Progenitor cell of endocrine pancreas (in vitro differentiated cells): ENCODE data around the gene ETFA. TPM values are rescaled to one million over a fixed set of nuclear protein-coding genes. Genes with fewer than 3 reads are reported as not detected.

Source experiments
- DNase-seq: peaks from one replicate; pipeline ENCODE4 v3.0.0; 2021; ENCODE audit warnings: low spot score; ENCODE audit not compliant: unreplicated experiment
- H3K27ac Mint-ChIP-seq: 2 replicates; pipeline ENCODE4 v1.8.0; 2021; ENCODE audit warnings: mild to moderate bottlenecking, moderate library complexity, mixed read lengths
- H3K27me3 Mint-ChIP-seq: 2 replicates; pipeline ENCODE4 v1.8.0; 2021; ENCODE audit warnings: mixed read lengths
- H3K36me3 Mint-ChIP-seq: 2 replicates; pipeline ENCODE4 v1.8.0; 2022; ENCODE audit warnings: mixed read lengths; ENCODE audit not compliant: insufficient read depth
- H3K4me1 Mint-ChIP-seq: 2 replicates; pipeline ENCODE4 v1.8.0; 2021; ENCODE audit warnings: low read depth, mixed read lengths
- H3K4me3 Mint-ChIP-seq: 2 replicates; pipeline ENCODE4 v1.8.0; 2021; ENCODE audit warnings: low read depth, mild to moderate bottlenecking, moderate library complexity, mixed read lengths
- H3K9me3 Mint-ChIP-seq: 2 replicates; pipeline ENCODE4 v1.8.0; 2021; ENCODE audit warnings: low read depth, mixed read lengths
- total RNA-seq: library from RNA; stranded (reverse); gene quantifications from 2 replicates; pipeline ENCODE4 v1.2.1, GENCODE V29; 2021
- TF ChIP-seq, protein P1 (sequence below): fragments of 200-600 bp; sonication (generic); IDR thresholded peaks from one replicate; pipeline ENCODE4 v1.5.0; 2021; ENCODE audit warnings: antibody characterized with exemption, mild to moderate bottlenecking; ENCODE audit not compliant: unreplicated experiment

ETFA gene
- total RNA-seq, 1 donor from 2014 or later, result 105 TPM

DNA sequence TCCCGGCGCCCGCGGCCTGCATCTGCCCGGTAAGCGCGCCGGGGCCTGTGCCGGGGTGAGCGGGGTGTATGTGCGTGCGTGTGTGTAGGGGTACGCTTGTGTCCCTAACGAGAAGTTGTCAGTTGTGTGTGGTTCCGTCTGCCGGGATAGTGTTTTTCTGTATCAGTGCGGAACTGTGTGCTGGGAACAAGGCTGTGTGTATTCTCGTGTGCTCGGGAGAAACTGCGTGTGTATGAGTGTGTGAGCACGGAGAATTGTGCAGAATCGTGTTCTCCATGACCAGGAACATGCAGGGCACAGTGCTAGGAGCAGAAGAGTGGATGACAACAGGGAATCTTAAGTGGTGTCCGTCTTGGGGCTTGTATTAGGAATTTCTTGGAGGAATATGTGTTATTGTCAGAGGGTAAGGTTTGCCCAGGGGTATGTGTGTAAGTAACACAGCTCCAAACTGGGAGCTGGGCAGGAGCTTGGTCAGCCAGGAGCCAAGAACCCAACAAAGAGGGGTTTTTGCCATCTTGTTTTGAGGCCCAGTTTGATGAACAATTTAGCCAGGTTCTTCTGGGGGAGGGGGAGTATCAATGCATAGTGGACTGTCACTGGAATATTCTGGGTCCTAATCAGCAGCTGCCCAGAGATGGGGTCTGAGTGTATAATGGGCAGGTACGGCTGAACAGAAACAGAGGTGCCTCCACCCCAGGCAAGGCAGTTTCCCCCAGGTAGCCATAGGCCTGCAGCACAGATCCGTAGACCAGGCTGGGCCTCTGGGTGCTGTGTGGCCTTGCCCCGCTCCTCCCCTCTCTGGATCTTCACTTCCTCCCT is 27.4 kb upstream of the ETFA start:
- H3K36me3 Mint-ChIP-seq, result no peaks in the 10 kb centered on the region
- no peak overlapping the region for H3K4me3 Mint-ChIP-seq
- H3K4me1 Mint-ChIP-seq, result peaks cover 28% of the 10 kb centered on the region
- DNase-seq, result no peak
- H3K27me3 Mint-ChIP-seq, result peaks cover 87% of the 10 kb centered on the region
- H3K9me3 Mint-ChIP-seq, result no peaks in the 10 kb centered on the region
- TF ChIP-seq, protein P1, sequence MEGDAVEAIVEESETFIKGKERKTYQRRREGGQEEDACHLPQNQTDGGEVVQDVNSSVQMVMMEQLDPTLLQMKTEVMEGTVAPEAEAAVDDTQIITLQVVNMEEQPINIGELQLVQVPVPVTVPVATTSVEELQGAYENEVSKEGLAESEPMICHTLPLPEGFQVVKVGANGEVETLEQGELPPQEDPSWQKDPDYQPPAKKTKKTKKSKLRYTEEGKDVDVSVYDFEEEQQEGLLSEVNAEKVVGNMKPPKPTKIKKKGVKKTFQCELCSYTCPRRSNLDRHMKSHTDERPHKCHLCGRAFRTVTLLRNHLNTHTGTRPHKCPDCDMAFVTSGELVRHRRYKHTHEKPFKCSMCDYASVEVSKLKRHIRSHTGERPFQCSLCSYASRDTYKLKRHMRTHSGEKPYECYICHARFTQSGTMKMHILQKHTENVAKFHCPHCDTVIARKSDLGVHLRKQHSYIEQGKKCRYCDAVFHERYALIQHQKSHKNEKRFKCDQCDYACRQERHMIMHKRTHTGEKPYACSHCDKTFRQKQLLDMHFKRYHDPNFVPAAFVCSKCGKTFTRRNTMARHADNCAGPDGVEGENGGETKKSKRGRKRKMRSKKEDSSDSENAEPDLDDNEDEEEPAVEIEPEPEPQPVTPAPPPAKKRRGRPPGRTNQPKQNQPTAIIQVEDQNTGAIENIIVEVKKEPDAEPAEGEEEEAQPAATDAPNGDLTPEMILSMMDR, result no peak
- H3K27ac Mint-ChIP-seq, result no peak overlapping the region

DNA sequence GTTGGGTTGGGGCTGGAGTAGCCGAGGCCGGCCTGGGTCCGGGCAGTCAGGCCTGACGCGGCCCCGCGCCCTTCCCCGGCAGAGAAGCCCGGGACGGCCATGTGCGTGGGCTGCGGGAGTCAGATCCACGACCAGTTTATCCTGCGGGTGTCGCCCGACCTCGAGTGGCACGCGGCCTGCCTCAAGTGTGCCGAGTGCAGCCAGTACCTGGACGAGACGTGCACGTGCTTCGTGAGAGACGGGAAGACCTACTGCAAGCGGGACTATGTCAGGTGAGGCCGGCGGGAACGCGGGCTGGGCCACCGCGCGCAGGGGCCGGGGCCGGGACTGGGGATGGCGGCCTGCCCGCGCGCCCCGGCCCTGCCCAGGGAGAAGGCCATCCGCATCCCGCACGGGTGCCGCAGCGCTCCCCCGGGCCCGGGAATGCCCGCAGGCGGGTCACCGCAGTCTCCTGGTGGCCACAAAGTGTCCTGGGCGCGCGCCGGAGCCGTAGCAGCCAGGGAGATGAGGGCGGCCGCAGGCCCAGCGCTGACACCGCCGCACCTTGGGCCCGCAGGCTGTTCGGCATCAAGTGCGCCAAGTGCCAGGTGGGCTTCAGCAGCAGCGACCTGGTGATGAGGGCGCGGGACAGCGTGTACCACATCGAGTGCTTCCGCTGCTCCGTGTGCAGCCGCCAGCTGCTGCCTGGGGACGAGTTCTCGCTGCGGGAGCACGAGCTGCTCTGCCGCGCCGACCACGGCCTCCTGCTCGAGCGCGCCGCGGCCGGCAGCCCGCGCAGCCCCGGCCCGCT is 26.6 kb upstream of the ETFA start:
- DNase-seq, result peak; percentile 26
- H3K4me1 Mint-ChIP-seq, result peaks cover 28% of the 10 kb centered on the region
- no peaks in the 10 kb centered on the region for H3K36me3 Mint-ChIP-seq
- H3K9me3 Mint-ChIP-seq, result no peaks in the 10 kb centered on the region
- peaks cover 87% of the 10 kb centered on the region for H3K27me3 Mint-ChIP-seq
- peak overlapping the region; percentile 67 for H3K4me3 Mint-ChIP-seq
- no peak overlapping the region for H3K27ac Mint-ChIP-seq
- TF ChIP-seq, protein P1, result no peak

DNA sequence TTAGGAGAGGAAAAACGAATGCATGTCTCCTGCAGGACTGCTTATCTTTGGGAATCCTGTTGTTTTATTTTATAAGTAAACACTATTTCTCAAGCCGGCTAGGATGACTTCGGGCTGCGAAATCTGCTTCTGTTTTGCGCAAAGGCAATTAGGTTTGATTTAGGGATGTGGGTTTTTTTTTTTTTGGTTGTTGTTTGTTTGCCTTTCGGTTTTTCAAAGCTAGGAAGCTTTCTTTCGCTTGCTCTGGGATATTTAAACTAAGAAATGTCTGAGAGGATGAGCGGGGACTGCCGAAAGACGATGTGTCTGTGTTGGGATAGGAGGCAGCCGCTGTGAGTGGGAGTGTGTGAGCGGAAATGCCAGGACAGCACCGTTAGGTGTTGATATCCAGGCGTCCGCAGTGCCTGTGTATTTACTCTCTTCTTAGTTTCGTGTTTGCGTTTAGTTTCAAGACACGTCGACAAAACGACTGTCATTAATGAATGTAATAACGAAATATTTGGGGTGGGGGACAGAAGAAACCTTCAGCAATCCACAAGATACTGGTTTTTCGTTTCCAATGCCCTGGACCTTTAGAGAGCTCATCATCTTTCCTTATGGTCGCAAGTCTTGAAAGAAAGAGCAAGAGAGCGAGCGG is 25.9 kb upstream of the ETFA start:
- no peak for DNase-seq
- TF ChIP-seq, protein P1, result no peak
- Mint-ChIP-seq H3K36me3 (no peaks in the 10 kb centered on the region), H3K9me3 (no peaks in the 10 kb centered on the region), H3K27ac (peak overlapping the region; percentile 49), H3K27me3 (peaks cover 91% of the 10 kb centered on the region), H3K4me1 (peaks cover 28% of the 10 kb centered on the region), H3K4me3 (peak overlapping the region; percentile 67)

DNA sequence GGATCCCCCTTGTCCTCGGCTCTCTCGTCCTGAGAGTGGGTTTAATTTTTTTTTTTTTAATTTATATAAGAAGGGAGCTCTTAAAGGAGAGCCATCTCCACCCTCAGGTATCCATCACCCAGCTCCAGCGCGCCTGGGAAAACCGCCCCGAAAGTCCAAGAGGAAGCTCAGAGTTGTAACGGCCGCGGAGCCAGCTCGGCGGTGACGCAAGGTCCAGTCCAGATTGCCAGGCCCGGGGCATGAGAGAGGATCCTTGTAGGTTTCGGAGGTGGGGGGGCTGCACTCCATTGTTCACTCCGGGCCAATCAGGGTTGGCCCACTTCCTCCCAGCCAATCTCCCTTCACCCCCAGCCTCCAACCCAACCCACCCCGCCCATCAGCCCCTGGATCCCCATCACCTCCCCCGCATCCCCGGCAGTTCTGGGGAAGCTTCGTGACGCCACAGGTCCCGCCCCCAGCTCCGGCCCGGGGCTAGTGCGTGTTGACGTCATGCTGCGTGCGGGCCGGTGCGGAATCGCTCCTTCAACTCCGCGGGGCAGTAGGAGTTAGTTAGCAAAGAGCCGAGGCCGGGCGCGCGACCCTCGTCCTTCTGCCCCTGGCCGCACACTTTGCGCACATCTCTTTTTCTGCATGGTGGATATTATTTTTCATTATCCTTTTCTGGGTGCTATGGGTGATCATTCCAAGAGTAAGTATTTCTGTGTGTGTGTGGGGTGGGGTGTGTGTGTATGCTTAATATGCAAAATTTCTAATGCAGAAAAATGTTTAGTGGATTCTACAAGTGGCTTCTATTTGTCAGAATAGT is 25.2 kb upstream of the ETFA start, which contains the start of gene ISL2:
Gene ISL2 (plus strand): TSS at position 520 of the 805 bp plus-strand sequence. CDS start 111 bp downstream, at position 631.
- Mint-ChIP-seq H3K9me3 (no peaks in the 10 kb centered on the region), H3K4me3 (peak within 1 kb of the TSS; percentile 67), H3K27ac (peak within 1 kb of the TSS; percentile 58), H3K4me1 (peaks cover 28% of the 10 kb centered on the region), H3K27me3 (peaks cover 84% of the 10 kb centered on the region), H3K36me3 (no peaks in the 10 kb centered on the region)
- TF ChIP-seq, protein P1, result no peak
- peak; percentile 52 for DNase-seq
